ENCODE measurements around the gene PCDHGB4.
"Not testable (repeated sequence)": the region's sequence is repeated elsewhere in the genome, so short reads cannot be mapped to it uniquely, and the experiment has no call there.

The PCDHGB4 gene

DNA sequence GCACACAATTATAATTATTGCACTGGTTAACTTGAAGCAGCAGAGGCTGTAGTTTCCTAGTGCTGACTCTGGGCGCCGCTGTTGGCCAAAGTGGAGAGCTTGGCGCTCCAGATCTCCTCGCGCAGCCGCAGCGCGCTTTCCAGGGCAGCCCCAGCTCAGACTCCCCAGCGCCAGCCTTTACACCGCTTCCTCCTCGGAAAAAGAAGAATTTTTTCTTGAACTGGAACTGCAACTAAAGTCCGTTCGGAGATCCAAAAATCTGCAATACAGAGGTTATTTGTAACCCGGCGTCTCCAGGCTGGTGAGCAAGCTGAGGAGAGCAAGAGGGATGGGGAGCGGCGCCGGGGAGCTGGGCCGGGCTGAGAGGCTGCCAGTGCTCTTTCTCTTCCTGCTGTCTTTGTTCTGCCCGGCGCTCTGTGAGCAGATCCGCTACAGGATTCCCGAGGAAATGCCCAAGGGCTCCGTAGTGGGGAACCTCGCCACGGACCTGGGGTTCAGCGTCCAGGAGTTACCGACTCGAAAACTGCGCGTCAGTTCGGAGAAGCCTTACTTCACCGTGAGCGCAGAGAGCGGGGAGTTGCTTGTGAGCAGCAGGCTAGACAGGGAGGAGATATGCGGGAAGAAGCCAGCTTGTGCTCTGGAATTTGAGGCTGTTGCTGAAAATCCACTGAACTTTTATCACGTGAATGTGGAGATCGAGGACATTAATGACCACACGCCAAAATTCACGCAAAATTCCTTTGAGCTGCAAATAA lies at the start of gene PCDHGB4:
TSS of gene PCDHGB4 (plus strand) at position 142 of the 755 bp plus-strand sequence. CDS start at position 329, 187 bp downstream.
- peak in 1 of 2 donors; percentile 34 for ATAC-seq (replicated peaks)
- H3K4me1 Mint-ChIP-seq, DNase-seq, H3K27ac Mint-ChIP-seq: not testable (repeated sequence)
- H3K9me3 Mint-ChIP-seq: peaks cover 17 to 19% of the 10 kb centered on the region in 2 donors
- peaks cover 11 to 19% of the 10 kb centered on the region in 2 donors for H3K36me3 Mint-ChIP-seq
- H3K27me3 Mint-ChIP-seq: peaks cover 70 to 85% of the 10 kb centered on the region in 2 donors
- H3K4me3 Mint-ChIP-seq: peak within 1 kb of the TSS; percentile 57 to 68

- Mint-ChIP-seq H3K9me3 (peaks cover 32 to 35% of the 10 kb centered on the region in 2 donors), H3K27me3 (peaks cover 79 to 98% of the 10 kb centered on the region in 2 donors), H3K36me3 (peaks cover 8 to 17% of the 10 kb centered on the region in 2 donors), H3K4me1 (no peaks in the 10 kb centered on the region), H3K27ac (peak within 1 kb of the TSS; percentile 37), H3K4me3 (peak within 1 kb of the TSS in 1 of 2 donors; percentile 39)
- ATAC-seq (replicated peaks) (no peak), DNase-seq (no peak)
These were observed 48.8 kb upstream of the PCDHGB4 start, which contains the start of gene PCDHGA2 for GRCh38 chr5:141338538-141339306. TSS of gene PCDHGA2 (plus strand) at chr5:141338760.

DNA sequence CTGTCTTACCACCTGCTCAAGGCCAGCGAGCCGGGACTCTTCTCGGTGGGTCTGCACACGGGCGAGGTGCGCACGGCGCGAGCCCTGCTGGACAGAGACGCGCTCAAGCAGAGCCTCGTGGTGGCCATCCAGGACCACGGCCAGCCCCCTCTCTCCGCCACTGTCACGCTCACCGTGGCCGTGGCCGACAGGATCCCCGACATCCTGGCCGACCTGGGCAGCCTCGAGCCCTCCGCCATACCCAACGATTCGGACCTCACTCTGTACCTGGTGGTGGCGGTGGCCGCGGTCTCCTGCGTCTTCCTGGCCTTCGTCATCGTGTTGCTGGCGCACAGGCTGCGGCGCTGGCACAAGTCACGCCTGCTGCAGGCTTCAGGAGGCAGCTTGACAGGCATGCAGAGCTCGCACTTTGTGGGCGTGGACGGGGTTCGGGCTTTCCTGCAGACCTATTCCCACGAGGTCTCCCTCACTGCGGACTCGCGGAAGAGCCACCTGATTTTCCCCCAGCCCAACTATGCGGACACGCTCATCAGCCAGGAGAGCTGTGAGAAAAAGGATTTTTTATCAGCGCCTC lies 46.6 kb upstream of the PCDHGB4 start:
- H3K9me3 Mint-ChIP-seq: peaks cover 29 to 37% of the 10 kb centered on the region in 2 donors
- peaks cover 78 to 98% of the 10 kb centered on the region in 2 donors for H3K27me3 Mint-ChIP-seq
- not testable (repeated sequence) for ATAC-seq (replicated peaks); H3K27ac Mint-ChIP-seq; H3K4me1 Mint-ChIP-seq; DNase-seq; H3K4me3 Mint-ChIP-seq
- H3K36me3 Mint-ChIP-seq: peaks cover 11 to 21% of the 10 kb centered on the region in 2 donors

DNA sequence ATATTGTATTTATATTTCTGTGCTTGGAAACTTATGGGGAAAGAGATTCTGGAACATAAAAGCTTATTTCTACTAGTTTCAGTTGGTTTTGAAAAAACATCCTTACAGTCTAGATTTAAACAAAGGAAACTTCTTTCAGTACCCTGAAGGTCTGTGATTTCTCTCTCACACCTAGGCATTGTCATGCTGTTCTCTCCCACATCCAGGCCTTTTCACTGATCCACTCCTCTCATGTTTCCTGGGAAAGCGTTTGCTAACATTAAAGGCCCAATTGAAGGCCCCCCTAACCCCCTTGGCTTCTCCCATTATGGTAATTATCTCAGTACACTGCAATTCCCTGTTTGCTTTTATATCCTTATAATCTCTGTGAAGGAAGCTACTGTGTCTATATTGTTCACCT lies 44.7 kb upstream of the PCDHGB4 start:
- peaks cover 13 to 29% of the 10 kb centered on the region in 2 donors for H3K36me3 Mint-ChIP-seq
- no peak overlapping the region for H3K4me3 Mint-ChIP-seq
- peaks cover 69 to 93% of the 10 kb centered on the region in 2 donors for H3K27me3 Mint-ChIP-seq
- H3K27ac Mint-ChIP-seq: no peak overlapping the region
- H3K4me1 Mint-ChIP-seq: no peaks in the 10 kb centered on the region
- DNase-seq (no peak), ATAC-seq (replicated peaks) (no peak)
- peaks cover 31 to 32% of the 10 kb centered on the region in 2 donors for H3K9me3 Mint-ChIP-seq

DNA sequence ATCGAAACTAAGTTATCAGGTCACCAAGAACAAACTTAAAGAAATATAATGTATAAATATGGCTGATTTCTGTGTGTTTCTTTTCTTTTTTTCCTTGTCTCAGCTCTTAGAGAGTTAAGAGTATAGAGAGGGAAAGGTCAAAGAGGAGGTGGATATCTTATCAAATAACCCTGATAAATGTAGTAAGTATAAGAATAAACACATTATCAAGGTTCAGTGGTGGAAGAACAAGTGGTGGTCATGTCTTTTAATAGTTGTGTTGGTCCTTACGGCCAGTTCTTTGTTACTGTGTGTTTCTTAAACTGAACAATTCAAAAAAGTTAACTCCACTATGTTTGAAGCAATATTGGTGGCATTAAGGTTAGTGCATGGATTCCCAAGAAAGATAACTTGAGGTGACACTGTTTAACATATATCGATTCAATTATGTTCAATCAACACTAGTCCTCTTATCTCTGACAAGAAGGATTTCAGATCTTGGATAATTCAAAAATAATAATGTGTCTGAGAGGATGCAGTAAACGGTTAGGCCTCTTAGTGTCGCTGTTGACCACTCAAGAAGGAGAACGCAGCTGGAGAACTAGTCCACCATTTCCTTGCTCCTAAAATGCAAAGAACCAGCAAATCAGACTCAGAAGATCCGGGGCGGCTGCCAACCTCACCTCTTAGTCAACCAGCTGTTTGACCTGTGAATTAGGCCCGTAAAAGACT lies 44.1 kb upstream of the PCDHGB4 start, which contains the start of gene PCDHGA3:
TSS of gene PCDHGA3 (plus strand) at position 588 of the 711 bp plus-strand sequence. CDS start 205 bp downstream, outside the sequence.
- ATAC-seq (replicated peaks) (no peak), DNase-seq (no peak)
- peaks cover 26 to 29% of the 10 kb centered on the region in 2 donors for H3K9me3 Mint-ChIP-seq
- H3K27me3 Mint-ChIP-seq: peaks cover 64 to 89% of the 10 kb centered on the region in 2 donors
- no peaks in the 10 kb centered on the region for H3K4me1 Mint-ChIP-seq
- peak within 1 kb of the TSS; percentile 14 for H3K27ac Mint-ChIP-seq
- peak within 1 kb of the TSS; percentile 36 to 65 for H3K4me3 Mint-ChIP-seq
- peaks cover 13 to 25% of the 10 kb centered on the region in 2 donors for H3K36me3 Mint-ChIP-seq

GRCh38 chr5:141343953-141344463 lies 43.5 kb upstream of the PCDHGB4 start:
- peaks cover 13 to 25% of the 10 kb centered on the region in 2 donors for H3K36me3 Mint-ChIP-seq
- peaks cover 26% of the 10 kb centered on the region in 2 donors for H3K9me3 Mint-ChIP-seq
- peak overlapping the region; percentile 14 for H3K27ac Mint-ChIP-seq
- ATAC-seq (replicated peaks) (no peak), DNase-seq (no peak)
- no peaks in the 10 kb centered on the region for H3K4me1 Mint-ChIP-seq
- H3K4me3 Mint-ChIP-seq: peak overlapping the region; percentile 36 to 65
- H3K27me3 Mint-ChIP-seq: peaks cover 63 to 89% of the 10 kb centered on the region in 2 donors

GRCh38 chr5:141345327-141345726 lies 42.2 kb upstream of the PCDHGB4 start:
- H3K9me3 Mint-ChIP-seq: peaks cover 25 to 30% of the 10 kb centered on the region in 2 donors
- peaks cover 60 to 84% of the 10 kb centered on the region in 2 donors for H3K27me3 Mint-ChIP-seq
- H3K27ac Mint-ChIP-seq: no peak overlapping the region
- peak overlapping the region in 1 of 2 donors; percentile 21 for H3K4me3 Mint-ChIP-seq
- ATAC-seq (replicated peaks) (no peak), DNase-seq (no peak)
- H3K4me1 Mint-ChIP-seq: no peaks in the 10 kb centered on the region
- H3K36me3 Mint-ChIP-seq: peaks cover 15 to 26% of the 10 kb centered on the region in 2 donors

DNA sequence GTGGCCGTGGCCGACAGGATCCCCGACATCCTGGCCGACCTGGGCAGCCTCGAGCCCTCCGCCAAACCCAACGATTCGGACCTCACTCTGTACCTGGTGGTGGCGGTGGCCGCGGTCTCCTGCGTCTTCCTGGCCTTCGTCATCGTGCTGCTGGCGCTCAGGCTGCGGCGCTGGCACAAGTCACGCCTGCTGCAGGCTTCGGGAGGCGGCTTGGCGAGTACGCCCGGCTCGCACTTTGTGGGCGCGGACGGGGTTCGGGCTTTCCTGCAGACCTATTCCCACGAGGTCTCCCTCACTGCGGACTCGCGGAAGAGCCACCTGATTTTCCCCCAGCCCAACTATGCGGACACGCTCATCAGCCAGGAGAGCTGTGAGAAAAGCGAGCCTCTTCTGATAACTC lies 41.5 kb upstream of the PCDHGB4 start:
- Mint-ChIP-seq H3K27me3 (peaks cover 63 to 84% of the 10 kb centered on the region in 2 donors), H3K9me3 (peaks cover 22 to 27% of the 10 kb centered on the region in 2 donors), H3K36me3 (peaks cover 11 to 25% of the 10 kb centered on the region in 2 donors)
- not testable (repeated sequence) for DNase-seq; ATAC-seq (replicated peaks); H3K4me3 Mint-ChIP-seq; H3K27ac Mint-ChIP-seq; H3K4me1 Mint-ChIP-seq

DNA sequence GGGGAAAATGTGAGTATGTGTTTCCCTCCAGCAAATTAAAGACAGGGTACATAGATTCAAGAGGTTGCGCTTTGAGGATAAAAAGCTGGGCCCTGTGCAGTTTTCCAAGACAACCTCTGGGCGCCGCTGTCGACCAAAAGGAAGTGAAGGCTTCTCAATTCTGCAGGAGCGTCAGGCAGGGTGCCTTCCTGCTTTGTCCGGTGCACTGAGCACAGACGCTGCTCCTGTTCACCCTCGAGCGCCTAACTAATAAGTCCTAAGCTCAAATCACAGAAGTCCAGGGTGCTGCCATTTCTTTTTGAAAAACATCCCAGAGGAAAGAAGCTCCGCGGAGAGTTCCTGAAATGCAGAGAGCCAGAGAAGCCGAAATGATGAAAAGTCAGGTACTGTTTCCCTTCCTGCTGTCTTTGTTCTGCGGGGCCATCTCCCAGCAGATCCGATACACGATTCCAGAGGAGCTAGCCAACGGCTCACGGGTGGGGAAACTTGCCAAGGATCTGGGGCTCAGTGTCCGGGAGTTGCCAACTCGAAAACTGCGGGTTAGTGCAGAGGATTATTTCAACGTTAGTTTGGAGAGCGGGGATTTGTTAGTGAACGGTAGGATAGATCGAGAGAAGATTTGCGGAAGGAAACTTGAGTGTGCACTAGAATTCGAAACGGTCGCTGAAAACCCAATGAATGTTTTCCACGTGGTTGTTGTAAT lies 37.4 kb upstream of the PCDHGB4 start, which contains the start of gene PCDHGB1:
TSS of gene PCDHGB1 (plus strand) at position 183 of the 703 bp plus-strand sequence. CDS start at position 345, 162 bp downstream.
- no peak for DNase-seq
- peaks cover 0 to 1% of the 10 kb centered on the region in 2 donors for H3K4me1 Mint-ChIP-seq
- H3K9me3 Mint-ChIP-seq: peaks cover 19 to 22% of the 10 kb centered on the region in 2 donors
- H3K27me3 Mint-ChIP-seq: peaks cover 54 to 74% of the 10 kb centered on the region in 2 donors
- ATAC-seq (replicated peaks): no peak
- no peak within 1 kb of the TSS for H3K27ac Mint-ChIP-seq
- H3K4me3 Mint-ChIP-seq: peak within 1 kb of the TSS in 1 of 2 donors; percentile 44
- peaks cover 14 to 27% of the 10 kb centered on the region in 2 donors for H3K36me3 Mint-ChIP-seq

DNA sequence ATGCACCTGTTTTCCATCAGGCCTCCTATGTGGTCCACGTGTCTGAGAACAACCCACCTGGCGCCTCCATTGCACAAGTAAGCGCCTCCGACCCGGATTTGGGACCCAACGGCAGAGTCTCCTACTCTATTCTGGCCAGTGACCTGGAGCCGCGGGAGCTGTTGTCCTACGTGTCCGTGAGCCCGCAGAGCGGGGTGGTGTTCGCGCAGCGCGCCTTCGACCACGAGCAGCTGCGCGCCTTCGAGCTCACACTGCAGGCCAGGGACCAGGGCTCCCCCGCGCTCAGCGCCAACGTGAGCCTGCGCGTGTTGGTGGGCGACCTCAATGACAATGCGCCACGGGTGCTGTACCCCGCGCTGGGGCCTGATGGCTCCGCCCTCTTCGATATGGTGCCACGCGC lies 35.9 kb upstream of the PCDHGB4 start:
- DNase-seq (no peak), ATAC-seq (replicated peaks) (no peak)
- Mint-ChIP-seq H3K27ac (no peak overlapping the region), H3K36me3 (peaks cover 11 to 19% of the 10 kb centered on the region in 2 donors), H3K4me1 (peaks cover 0 to 1% of the 10 kb centered on the region in 2 donors), H3K27me3 (peaks cover 63 to 74% of the 10 kb centered on the region in 2 donors), H3K4me3 (no peak overlapping the region), H3K9me3 (peaks cover 19 to 20% of the 10 kb centered on the region in 2 donors)

DNA sequence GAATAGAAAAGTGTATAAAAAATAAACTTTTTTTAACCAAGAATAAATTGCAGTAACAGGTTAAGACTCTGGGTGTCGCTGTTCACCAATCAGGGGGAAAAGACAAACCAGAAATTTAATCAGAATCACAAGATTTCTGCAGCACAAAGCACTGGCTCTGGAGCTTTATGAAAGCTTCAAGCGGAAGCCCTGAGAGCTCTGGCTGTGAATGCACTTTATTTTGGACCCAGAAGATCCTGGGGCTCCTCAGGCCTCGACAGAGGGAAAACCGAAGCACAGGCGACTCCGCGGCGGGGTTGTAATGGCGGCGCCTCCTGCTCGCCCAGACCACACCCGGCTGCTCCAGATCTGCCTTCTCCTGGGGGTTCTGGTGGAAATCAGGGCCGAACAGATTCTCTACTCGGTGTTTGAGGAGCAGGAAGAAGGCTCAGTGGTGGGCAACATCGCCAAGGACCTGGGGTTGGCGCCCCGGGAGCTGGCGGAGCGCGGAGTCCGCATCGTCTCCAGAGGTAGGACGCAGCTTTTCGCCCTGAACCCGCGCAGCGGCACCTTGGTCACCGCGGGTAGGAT lies 32.5 kb upstream of the PCDHGB4 start, which contains the start of gene PCDHGA4:
TSS of gene PCDHGA4 (plus strand) at position 122 of the 570 bp plus-strand sequence. CDS start at position 209, 87 bp downstream.
- peaks cover 65 to 83% of the 10 kb centered on the region in 2 donors for H3K27me3 Mint-ChIP-seq
- H3K27ac Mint-ChIP-seq: no peak within 1 kb of the TSS
- ATAC-seq (replicated peaks): no peak
- no peak within 1 kb of the TSS for H3K4me3 Mint-ChIP-seq
- H3K4me1 Mint-ChIP-seq: peaks cover 0 to 1% of the 10 kb centered on the region in 2 donors
- peaks cover 12 to 15% of the 10 kb centered on the region in 2 donors for H3K36me3 Mint-ChIP-seq
- peaks cover 13 to 21% of the 10 kb centered on the region in 2 donors for H3K9me3 Mint-ChIP-seq
- DNase-seq: no peak

DNA sequence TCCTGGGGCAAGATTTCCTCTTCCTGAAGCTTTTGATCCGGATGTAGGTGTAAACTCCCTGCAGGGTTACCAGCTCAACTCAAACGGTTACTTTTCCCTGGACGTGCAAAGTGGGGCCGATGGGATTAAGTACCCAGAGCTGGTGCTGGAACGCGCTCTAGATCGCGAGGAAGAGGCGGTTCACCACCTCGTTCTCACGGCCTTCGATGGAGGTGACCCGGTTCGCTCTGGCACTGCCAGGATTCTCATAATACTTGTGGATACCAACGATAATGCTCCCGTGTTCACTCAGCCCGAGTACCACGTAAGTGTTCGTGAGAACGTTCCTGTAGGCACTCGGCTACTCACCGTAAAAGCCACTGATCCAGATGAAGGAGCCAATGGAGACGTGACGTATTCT lies 31.9 kb upstream of the PCDHGB4 start:
- DNase-seq (no peak), ATAC-seq (replicated peaks) (no peak)
- peaks cover 0 to 1% of the 10 kb centered on the region in 2 donors for H3K4me1 Mint-ChIP-seq
- peaks cover 65 to 83% of the 10 kb centered on the region in 2 donors for H3K27me3 Mint-ChIP-seq
- peaks cover 12 to 19% of the 10 kb centered on the region in 2 donors for H3K9me3 Mint-ChIP-seq
- H3K27ac Mint-ChIP-seq: no peak overlapping the region
- no peak overlapping the region for H3K4me3 Mint-ChIP-seq
- H3K36me3 Mint-ChIP-seq: peaks cover 11 to 14% of the 10 kb centered on the region in 2 donors
